Measurements from ENCODE around the gene CAMK2D. TPM values are rescaled to one million over a fixed set of nuclear protein-coding genes. Genes with fewer than 3 reads are reported as not detected.
"Not testable (repeated sequence)": the region's sequence is repeated elsewhere in the genome, so short reads cannot be mapped to it uniquely, and the experiment has no call there.

The CAMK2D gene
- total RNA-seq, 1 experiment from 2014 or later = 26.7 TPM

DNA sequence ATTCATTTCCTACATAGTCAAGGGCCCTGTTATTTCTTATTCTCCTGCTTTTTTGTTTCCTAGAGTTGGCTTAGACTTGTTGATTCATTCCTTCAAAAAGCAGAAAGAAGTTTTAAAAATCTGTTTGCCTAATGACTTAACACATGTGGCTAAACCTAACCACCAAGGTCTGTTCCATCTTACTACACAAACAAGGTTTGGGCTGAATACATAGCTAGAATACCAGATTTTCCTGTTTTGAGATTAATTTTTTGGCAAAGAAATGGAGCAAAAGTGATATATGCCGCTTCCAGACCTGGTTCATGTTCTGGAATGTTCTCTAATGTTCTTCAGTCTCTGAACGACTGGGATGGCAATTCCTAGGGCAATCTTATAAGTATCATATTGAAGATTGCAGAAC is 7.4 kb upstream of the CAMK2D start:
- DNase-seq (ENCODE audit: low read depth) = no peak
- in situ Hi-C loops (cut with HindIII; ENCODE audit: low pct_unique_long_range_greater_than_20kb, low sequenced_read_pairs) = no loop called here

- DNase-seq (ENCODE audit: low read depth) = no peak
- in situ Hi-C loops (cut with HindIII; ENCODE audit: low pct_unique_long_range_greater_than_20kb, low sequenced_read_pairs) = no loop called here
Measured at GRCh38 chr4:113766882-113767281, 5.3 kb upstream of the CAMK2D start.

GRCh38 chr4:113764720-113765264 is 3.3 kb upstream of the CAMK2D start:
- no peak for DNase-seq (ENCODE audit: low read depth)
- in situ Hi-C loops (cut with HindIII; ENCODE audit: low pct_unique_long_range_greater_than_20kb, low sequenced_read_pairs) = no loop called here

- in situ Hi-C loops (cut with HindIII; ENCODE audit: low pct_unique_long_range_greater_than_20kb, low sequenced_read_pairs); DNase-seq (ENCODE audit: low read depth): not testable (repeated sequence)
Measured at GRCh38 chr4:113763923-113764322, 2.4 kb upstream of the CAMK2D start.

DNA sequence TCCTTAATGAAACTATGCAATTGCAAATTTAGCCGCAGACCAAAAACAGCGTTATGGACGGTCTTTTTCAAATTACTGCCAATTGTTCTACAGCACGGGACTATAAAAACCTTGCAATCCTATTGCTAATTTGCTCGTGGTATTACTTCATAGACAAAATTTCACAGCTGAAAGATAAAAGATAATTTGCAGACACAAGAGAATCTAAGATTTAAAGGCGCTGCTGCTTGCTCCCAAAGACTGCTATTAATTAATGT is 1.4 kb upstream of the CAMK2D start:
- in situ Hi-C loops (cut with HindIII; ENCODE audit: low pct_unique_long_range_greater_than_20kb, low sequenced_read_pairs) = no loop called here
- no peak for DNase-seq (ENCODE audit: low read depth)

DNA sequence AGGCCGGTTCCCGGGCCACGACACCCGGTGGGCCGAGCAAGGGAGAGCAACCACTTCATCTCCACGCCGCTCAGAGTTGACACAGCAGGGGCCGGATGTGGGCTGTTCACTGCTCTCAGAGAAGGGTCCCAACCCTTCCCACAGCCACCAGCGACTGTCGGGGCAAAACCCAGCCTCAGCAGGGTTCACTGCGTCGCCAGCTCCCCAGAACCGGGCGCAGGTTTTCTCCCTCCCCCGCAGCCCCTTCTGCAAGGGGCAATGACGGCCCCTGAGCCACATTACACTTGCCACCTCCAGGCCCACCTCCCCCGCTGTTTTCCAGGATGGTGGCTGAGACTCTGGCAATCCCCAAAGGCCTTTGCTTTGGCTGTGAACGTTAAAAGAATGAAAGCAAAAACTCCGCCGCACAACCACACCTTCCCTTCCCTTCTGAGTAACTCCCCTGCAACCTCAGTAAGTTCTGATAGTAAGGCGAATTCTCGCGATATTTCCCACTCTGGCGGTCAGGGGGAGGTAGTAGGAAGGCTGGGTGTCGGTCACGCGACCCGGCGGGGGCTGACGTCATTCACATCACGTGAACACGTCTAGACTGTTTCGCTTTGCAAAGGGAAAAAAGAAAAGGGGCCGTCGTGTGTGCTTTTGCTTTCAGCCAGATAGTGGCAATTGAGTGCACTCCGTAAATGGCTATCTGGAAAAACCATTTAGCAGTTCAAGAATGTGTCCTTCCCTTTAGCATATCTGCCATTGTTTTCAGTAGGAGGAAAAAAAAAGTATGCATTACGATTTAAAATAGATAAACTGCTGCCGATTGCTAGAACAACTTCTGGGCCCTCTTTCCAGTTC is 869 bp upstream of the CAMK2D start:
- DNase-seq (ENCODE audit: low read depth) = peak; percentile 99
- in situ Hi-C loops (cut with HindIII; ENCODE audit: low pct_unique_long_range_greater_than_20kb, low sequenced_read_pairs) = no loop called here

- DNase-seq (ENCODE audit: low read depth) = peak; percentile 83
- in situ Hi-C loops (cut with HindIII; ENCODE audit: low pct_unique_long_range_greater_than_20kb, low sequenced_read_pairs) = no loop called here
Measured at GRCh38 chr4:113760795-113761619, 531 bp downstream of the CAMK2D start.

DNA sequence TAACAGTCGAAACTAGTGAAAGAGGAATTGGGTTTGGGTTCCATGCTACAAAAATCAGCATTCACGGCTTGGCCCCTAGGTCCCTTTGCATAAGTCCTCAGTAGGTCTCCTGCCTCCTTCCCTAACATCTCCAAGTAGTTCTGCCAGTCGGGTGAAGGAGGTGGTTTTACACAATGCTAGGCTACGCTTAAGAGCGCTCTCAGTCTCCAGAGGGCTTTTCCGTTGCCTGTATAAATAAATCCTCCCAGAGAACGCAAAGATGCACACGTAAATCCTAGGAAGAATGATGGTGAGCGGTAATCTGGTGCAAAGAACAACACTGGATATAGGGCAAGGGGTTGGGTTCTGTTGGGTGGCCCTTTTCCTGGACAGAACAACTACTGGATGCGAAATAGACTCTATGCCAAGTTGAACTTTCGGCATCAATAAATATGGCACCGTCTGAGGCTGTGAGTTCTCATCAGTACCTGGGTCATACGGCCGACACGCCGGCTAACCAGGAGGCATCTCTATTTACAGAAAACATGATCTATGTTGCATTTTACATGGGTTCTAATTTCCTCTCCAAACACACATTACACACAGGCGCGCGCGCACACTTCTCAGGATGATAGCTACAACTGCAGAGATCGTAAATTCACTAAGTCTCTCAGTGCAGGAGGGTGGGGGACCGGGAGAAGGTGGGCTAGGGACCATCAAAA is 1.3 kb downstream of the CAMK2D start:
- peak; percentile 51 for DNase-seq (ENCODE audit: low read depth)
- in situ Hi-C loops (cut with HindIII; ENCODE audit: low pct_unique_long_range_greater_than_20kb, low sequenced_read_pairs) = no loop called here

DNA sequence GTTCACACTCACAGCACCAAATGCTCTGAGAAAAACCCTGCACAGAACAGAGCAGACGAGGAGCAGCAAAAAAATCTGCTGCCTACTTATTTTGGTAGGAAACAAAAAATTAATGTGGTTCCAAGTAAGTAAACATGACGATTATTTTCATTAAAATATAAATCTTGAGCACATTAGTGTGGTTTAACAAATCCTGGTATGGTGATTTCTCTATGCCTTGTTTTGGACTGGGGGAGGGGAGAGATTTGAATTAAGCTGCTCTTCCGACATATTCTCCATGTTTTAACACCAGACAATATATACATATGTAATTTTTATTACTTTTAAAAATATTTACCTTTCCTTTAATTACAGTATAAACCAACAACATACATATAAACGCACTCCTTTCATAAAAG is 1.8 kb downstream of the CAMK2D start:
- DNase-seq (ENCODE audit: low read depth) = no peak
- in situ Hi-C loops (cut with HindIII; ENCODE audit: low pct_unique_long_range_greater_than_20kb, low sequenced_read_pairs) = no loop called here

DNA sequence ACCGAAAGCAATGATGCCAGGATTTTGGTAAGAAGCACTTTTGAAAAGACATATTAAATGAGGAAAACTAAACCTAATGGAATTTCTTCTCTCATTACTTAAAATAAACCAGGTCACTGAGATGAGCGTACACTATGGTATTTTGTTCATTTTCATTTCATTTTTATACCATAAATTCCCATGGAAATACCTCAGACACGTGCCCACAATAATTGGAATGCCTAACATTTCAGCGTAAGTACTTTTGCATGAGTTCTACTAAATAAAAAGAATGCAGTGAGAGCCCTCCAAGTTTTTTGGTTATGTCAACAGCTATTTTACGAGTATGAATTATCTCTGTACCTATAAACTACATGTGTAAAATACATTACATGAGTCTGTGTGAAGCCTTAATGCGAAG is 3.2 kb downstream of the CAMK2D start:
- DNase-seq (ENCODE audit: low read depth) = no peak
- in situ Hi-C loops (cut with HindIII; ENCODE audit: low pct_unique_long_range_greater_than_20kb, low sequenced_read_pairs) = no loop called here

- no peak for DNase-seq (ENCODE audit: low read depth)
- in situ Hi-C loops (cut with HindIII; ENCODE audit: low pct_unique_long_range_greater_than_20kb, low sequenced_read_pairs) = no loop called here
Measured at GRCh38 chr4:113757486-113757885, 4.1 kb downstream of the CAMK2D start.

DNA sequence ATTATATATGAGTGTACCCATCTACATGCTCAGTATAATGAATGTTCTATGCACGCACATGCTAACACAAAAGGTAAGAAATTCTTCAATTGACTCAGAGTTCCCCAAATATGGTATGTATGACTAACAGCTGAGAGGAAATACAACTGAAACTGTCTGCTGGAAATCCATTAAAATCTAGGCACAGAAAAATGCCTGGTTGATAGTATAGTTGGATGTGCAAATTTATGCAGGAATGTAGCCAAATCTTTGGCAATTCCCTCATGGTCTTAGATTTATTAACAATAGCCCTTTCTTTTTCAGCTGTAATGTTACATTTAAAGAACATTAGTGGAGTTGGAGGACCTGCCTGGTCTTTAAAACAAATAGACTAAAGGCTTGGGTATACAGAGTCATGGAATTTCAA is 5.5 kb downstream of the CAMK2D start:
- DNase-seq (ENCODE audit: low read depth) = no peak
- in situ Hi-C loops (cut with HindIII; ENCODE audit: low pct_unique_long_range_greater_than_20kb, low sequenced_read_pairs) = no loop called here

DNA sequence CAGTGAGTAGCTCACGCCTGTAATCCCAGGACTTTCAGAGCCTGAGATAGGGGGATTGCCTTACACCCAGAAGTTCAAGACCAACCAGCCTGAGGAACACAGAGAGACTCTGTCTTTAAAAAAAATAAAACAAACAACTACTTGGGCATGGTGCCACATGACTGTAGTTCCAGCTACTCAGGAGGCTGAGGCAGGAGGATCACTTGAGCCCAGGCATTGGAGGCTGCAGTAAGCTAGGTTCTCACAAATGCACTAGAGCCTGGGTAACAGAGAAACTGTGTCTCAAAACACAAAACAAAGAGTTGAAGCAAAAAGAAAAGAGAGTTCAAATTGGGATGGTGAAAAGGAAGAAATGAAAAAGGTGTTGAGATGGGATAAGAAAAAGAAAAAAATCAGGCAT is 10.8 kb downstream of the CAMK2D start:
- DNase-seq (ENCODE audit: low read depth) = no peak
- in situ Hi-C loops (cut with HindIII; ENCODE audit: low pct_unique_long_range_greater_than_20kb, low sequenced_read_pairs) = no loop called here

GRCh38 chr4:113750296-113750695 is 11.2 kb downstream of the CAMK2D start:
- in situ Hi-C loops (cut with HindIII; ENCODE audit: low pct_unique_long_range_greater_than_20kb, low sequenced_read_pairs) = no loop called here
- no peak for DNase-seq (ENCODE audit: low read depth)

DNA sequence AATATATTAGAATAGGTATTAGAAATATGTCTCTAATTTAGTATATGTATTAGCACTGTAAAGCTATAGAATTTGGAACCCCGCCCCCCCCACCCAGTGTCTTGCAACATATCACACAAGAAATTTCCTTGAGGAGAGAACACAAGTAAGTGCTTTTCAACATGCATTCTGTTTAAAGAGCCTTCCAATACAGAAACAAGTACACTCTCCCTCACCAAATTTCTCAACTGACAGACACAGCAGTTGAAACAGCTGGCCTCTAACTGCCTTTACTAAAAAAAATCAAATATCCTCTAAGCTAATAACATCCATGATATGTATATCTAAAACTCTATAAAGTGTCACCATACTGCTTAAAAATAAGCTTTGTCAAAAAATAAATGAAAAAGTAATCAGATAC is 12.4 kb downstream of the CAMK2D start:
- in situ Hi-C loops (cut with HindIII; ENCODE audit: low pct_unique_long_range_greater_than_20kb, low sequenced_read_pairs) = no loop called here
- DNase-seq (ENCODE audit: low read depth) = no peak

- in situ Hi-C loops (cut with HindIII; ENCODE audit: low pct_unique_long_range_greater_than_20kb, low sequenced_read_pairs) = no loop called here
- DNase-seq (ENCODE audit: low read depth) = no peak
Measured at GRCh38 chr4:113747949-113748348, 13.6 kb downstream of the CAMK2D start.

DNA sequence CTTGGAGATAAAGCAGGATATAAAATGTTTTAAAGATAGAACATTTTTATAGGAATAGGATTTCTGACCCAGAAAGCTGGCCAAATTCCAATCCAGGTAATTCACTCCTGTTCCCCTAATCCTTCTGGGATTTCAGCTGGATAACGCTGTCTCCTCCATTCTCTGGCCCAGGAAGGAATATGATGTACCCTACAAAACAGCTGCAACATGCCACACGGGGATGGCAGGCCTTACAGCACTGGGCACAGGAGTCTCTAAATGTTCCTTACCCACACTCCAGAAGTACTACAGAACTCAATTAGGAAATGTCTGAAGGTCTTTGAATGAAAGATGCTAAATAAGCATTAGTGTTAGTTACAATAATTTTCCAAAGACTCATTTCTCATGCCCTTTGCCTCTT is 15.8 kb downstream of the CAMK2D start:
- no peak for DNase-seq (ENCODE audit: low read depth)
- in situ Hi-C loops (cut with HindIII; ENCODE audit: low pct_unique_long_range_greater_than_20kb, low sequenced_read_pairs) = no loop called here

DNA sequence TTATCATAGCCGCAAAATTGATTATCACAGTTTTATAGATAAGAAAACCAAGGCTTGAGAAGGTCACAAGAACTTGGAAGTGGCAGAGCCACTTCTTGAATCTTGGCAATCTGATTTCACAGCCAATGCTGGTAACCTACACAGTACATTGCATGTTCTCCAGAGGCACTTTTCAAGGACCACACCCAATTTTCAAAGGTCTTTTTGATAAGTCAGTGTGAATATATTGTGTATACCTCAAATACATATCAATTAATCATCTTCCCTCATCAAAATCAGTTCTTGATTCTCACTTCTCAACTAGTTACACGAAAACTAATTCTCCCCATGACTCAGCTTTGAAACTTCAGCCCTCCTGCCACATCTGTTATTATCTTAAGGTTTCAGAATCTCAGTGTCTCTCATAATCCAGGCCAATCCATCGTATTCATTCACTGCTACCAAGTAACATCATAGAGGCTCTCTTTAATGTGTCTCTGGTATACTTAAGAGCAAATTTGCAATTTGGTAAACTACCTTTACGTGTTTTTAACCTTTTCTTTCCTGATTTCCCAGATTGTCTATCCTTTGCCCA is 16.8 kb downstream of the CAMK2D start:
- in situ Hi-C loops (cut with HindIII; ENCODE audit: low pct_unique_long_range_greater_than_20kb, low sequenced_read_pairs) = no loop called here
- no peak for DNase-seq (ENCODE audit: low read depth)

DNA sequence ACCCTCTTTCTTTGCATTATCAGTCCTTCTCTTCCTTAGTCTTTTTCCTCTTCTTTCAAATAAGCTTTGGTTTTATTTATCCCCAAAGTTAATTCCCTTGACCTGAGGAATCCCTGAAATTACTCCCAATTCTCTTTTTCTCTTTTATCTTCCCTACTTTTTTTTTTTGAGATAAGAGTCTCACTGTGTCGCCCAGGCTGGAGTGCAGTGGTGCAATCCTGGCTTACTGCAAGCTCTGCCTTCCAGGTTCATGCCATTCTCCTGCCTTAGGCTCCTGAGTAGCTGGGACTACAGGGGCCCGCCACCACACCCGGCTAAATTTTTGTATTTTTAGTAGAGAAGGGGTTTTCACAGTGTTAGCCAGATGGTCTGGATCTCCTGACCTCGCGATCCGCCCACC is 17.8 kb downstream of the CAMK2D start:
- DNase-seq (ENCODE audit: low read depth) = no peak
- in situ Hi-C loops (cut with HindIII; ENCODE audit: low pct_unique_long_range_greater_than_20kb, low sequenced_read_pairs) = no loop called here
